ENCODE measurements around the gene ASMTL.

DNA sequence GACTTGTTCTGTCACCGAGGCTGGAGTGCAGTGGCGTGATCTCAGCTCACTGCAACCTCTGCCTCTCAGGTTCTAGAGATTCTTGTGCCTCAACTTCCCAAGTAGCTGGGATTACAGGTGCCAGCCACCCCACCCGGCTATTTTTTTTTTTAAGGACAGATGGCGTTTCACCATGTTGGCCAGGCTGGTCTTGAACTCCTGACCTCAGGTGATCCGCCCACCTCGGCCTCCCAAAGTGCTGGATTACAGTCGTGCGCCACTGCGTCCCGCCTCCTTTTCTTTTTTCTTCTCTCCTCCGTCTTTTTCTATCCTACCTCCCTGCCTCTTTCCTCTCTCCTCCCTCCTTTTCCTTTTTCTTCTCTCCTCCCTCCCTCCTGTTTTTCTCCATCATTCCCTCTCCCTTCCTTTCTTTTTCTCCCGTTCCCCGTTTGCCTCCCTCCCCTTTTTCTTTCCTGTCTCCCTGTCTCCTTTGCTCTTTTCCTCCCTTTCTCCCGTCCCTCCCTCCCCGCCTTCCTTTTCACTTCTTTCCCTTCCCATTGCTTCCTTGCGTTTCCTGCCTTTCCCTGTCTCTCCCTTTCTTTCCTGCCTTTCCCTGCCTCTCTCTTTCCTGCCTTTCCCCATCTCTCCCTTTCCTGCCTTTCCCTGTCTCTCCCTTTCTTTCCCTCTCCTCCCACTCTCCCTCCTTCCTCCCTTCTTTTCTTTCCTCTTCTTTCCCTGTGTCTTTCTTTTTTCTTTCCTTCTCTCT lies 58.7 kb downstream of the ASMTL start:
- no peak for TF ChIP-seq RAD21 (CRISPR knock-in tag; IDR thresholded peaks at IDR 0.05)
- TF ChIP-seq GPN1 (CRISPR knock-in tag; IDR thresholded peaks at IDR 0.05; ENCODE audit: borderline replicate concordance): no peak
- no peak for TF ChIP-seq EEA1 (CRISPR knock-in tag; IDR thresholded peaks at IDR 0.05; ENCODE audit: borderline replicate concordance)
- no peak for TF ChIP-seq GTF2F1 (IDR thresholded peaks at IDR 0.05; ENCODE audit: low read length)
- TF ChIP-seq EP300 (IDR thresholded peaks at IDR 0.05; ENCODE audit: low read depth in 2 of 2, low read length in 2 of 2): no peak
- no peak for TF ChIP-seq EP300 (CRISPR knock-in tag; IDR thresholded peaks at IDR 0.05; ENCODE audit: borderline replicate concordance)
- TF ChIP-seq, protein P1, sequence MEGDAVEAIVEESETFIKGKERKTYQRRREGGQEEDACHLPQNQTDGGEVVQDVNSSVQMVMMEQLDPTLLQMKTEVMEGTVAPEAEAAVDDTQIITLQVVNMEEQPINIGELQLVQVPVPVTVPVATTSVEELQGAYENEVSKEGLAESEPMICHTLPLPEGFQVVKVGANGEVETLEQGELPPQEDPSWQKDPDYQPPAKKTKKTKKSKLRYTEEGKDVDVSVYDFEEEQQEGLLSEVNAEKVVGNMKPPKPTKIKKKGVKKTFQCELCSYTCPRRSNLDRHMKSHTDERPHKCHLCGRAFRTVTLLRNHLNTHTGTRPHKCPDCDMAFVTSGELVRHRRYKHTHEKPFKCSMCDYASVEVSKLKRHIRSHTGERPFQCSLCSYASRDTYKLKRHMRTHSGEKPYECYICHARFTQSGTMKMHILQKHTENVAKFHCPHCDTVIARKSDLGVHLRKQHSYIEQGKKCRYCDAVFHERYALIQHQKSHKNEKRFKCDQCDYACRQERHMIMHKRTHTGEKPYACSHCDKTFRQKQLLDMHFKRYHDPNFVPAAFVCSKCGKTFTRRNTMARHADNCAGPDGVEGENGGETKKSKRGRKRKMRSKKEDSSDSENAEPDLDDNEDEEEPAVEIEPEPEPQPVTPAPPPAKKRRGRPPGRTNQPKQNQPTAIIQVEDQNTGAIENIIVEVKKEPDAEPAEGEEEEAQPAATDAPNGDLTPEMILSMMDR (CRISPR knock-in tag; IDR thresholded peaks at IDR 0.05): no peak
